HepG2 (cell line): ENCODE results near the gene RABIF. TPM values are rescaled to one million over a fixed set of nuclear protein-coding genes. Genes with fewer than 3 reads are reported as not detected.
A peak's percentile ranks its signal among the peaks of the same experiment; 100 is the strongest.

Experiments
- ATF7 ChIP-seq, 2 experiments: fragments of 450-650 bp in 1 of 2; sonication (generic) in 1 of 2; formaldehyde crosslinking in 1 of 2; IDR thresholded peaks; 2 replicates each; pipeline versions ENCODE4 v1.4.0 to v1.6.1; 2016 to 2020; ENCODE audit warnings: antibody characterized with exemption in 1 of 2, mild to moderate bottlenecking in 1 of 2, missing genetic modification reagents in 1 of 2
- CCAR2 ChIP-seq: fragments of 200-400 bp; formaldehyde crosslinking; optimal IDR thresholded peaks from 2 replicates; pipeline ENCODE3; 2018; ENCODE audit warnings: low read depth, mild to moderate bottlenecking, low read length, moderate library complexity
- CEBPB ChIP-seq: IDR thresholded peaks from 2 replicates; pipeline ENCODE4 v1.6.1; 2011; ENCODE audit warnings: low read depth, low read length, improper control_type of control experiment, borderline replicate concordance
- DNMT1 ChIP-seq: sonication (generic); formaldehyde crosslinking; IDR thresholded peaks from 2 replicates; pipeline ENCODE4 v1.5.1; 2020; ENCODE audit warnings: mild to moderate bottlenecking, missing genetic modification reagents
- DR1 ChIP-seq: sonication (generic); formaldehyde crosslinking; IDR thresholded peaks from 2 replicates; pipeline ENCODE4 v1.8.0; 2021; ENCODE audit warnings: mild to moderate bottlenecking, missing genetic modification reagents, inconsistent platforms
- EEA1 ChIP-seq: sonication (generic); formaldehyde crosslinking; IDR thresholded peaks from 2 replicates; pipeline ENCODE4 v1.5.1; 2020; ENCODE audit warnings: mild to moderate bottlenecking, missing genetic modification reagents, borderline replicate concordance
- FOXP1 ChIP-seq, 2 experiments: fragments of 450-650 bp in 1 of 2; IDR thresholded peaks; 2 replicates each; pipeline ENCODE4 v1.6.1; 2017 to 2018; ENCODE audit warnings: antibody characterized with exemption in 1 of 2
- HDAC1 ChIP-seq: sonication (generic); formaldehyde crosslinking; IDR thresholded peaks from 2 replicates; pipeline ENCODE4 v1.5.1; 2020; ENCODE audit warnings: mild to moderate bottlenecking, missing genetic modification reagents
- KMT2B ChIP-seq: IDR thresholded peaks from 2 replicates; pipeline ENCODE4 v1.6.1; 2016; ENCODE audit warnings: missing genetic modification reagents, missing compliant biosample characterization
- NFIC ChIP-seq: IDR thresholded peaks from 2 replicates; pipeline ENCODE4 v1.6.1; 2012; ENCODE audit warnings: mild to moderate bottlenecking, low read length, inconsistent platforms
- NR2C2 ChIP-seq: sonication (generic); formaldehyde crosslinking; IDR thresholded peaks from 2 replicates; pipeline ENCODE4 v1.4.0; 2020; ENCODE audit warnings: missing genetic modification reagents, mild to moderate bottlenecking, moderate library complexity, borderline replicate concordance
- PHB2 ChIP-seq: fragments of 450-650 bp; IDR thresholded peaks from 2 replicates; pipeline ENCODE4 v1.6.1; 2018; ENCODE audit not compliant: partially characterized antibody
- RARG ChIP-seq: sonication (generic); formaldehyde crosslinking; IDR thresholded peaks from 2 replicates; pipeline ENCODE4 v1.4.0; 2020; ENCODE audit warnings: low read depth, mild to moderate bottlenecking, missing genetic modification reagents
- SNAPC2 ChIP-seq: sonication (generic); formaldehyde crosslinking; IDR thresholded peaks from 2 replicates; pipeline ENCODE4 v1.8.1; 2022; ENCODE audit warnings: mild to moderate bottlenecking, missing genetic modification reagents
- TCF7L2 ChIP-seq: IDR thresholded peaks from 2 replicates; pipeline ENCODE4 v1.6.1; 2011; ENCODE audit warnings: mild to moderate bottlenecking, low read depth, low read length, moderate library complexity
- THYN1 ChIP-seq: sonication (generic); formaldehyde crosslinking; IDR thresholded peaks from 2 replicates; pipeline ENCODE4 v1.8.1; 2023; ENCODE audit warnings: low read depth, mild to moderate bottlenecking, moderate library complexity, missing genetic modification reagents, borderline replicate concordance
- U2AF1 ChIP-seq: fragments of 200-400 bp; formaldehyde crosslinking; optimal IDR thresholded peaks from 2 replicates; pipeline ENCODE3; 2017; ENCODE audit warnings: mild to moderate bottlenecking, low read depth, low read length
- ZNF414 ChIP-seq: sonication (generic); formaldehyde crosslinking; IDR thresholded peaks from 2 replicates; pipeline ENCODE4 v1.5.0; 2020; ENCODE audit warnings: missing genetic modification reagents
- ZNF432 ChIP-seq: sonication (generic); formaldehyde crosslinking; IDR thresholded peaks from 2 replicates; pipeline ENCODE4 v1.5.0; 2020; ENCODE audit warnings: missing genetic modification reagents, mild to moderate bottlenecking, borderline replicate concordance
- ZNF484 ChIP-seq: sonication (generic); formaldehyde crosslinking; IDR thresholded peaks from 2 replicates; pipeline ENCODE4 v1.5.1; 2020; ENCODE audit warnings: mild to moderate bottlenecking, low read depth, missing genetic modification reagents, borderline replicate concordance
- ZNF501 ChIP-seq: sonication (generic); formaldehyde crosslinking; IDR thresholded peaks from 2 replicates; pipeline ENCODE4 v1.5.1; 2020; ENCODE audit warnings: mild to moderate bottlenecking, moderate library complexity, missing genetic modification reagents
- ZNF543 ChIP-seq: sonication (generic); formaldehyde crosslinking; IDR thresholded peaks from 2 replicates; pipeline ENCODE4 v1.4.0; 2020; ENCODE audit warnings: mild to moderate bottlenecking, missing genetic modification reagents
- ZNF747 ChIP-seq: sonication (generic); formaldehyde crosslinking; IDR thresholded peaks from 2 replicates; pipeline ENCODE4 v1.8.1; 2023; ENCODE audit warnings: missing genetic modification reagents, mild to moderate bottlenecking, borderline replicate concordance
- polyA plus RNA-seq, 8 experiments: library from polyadenylated mRNA; depleted of rRNA in 3 of 8; stranded (reverse) in 7 of 8; unstranded in 1 of 8; fragments of >200 nt; fragmentation: Illumina TruSeq in 4 of 8; extraction: Trizol in 4 of 8; gene quantifications; 2 replicates each; pipeline versions ENCODE4 v1.2.1 to v1.2.3, GENCODE V29; 2011 to 2016; ENCODE audit warnings: low read depth in 4 of 8, missing spikeins in 1 of 8, mixed read lengths in 1 of 8; ENCODE audit not compliant: insufficient read depth in 1 of 8
- total RNA-seq, 5 experiments: library from RNA; depleted of rRNA; stranded (reverse); fragments of >200 nt; fragmentation: Illumina TruSeq; extraction: Trizol; gene quantifications; 2 replicates each; pipeline ENCODE4 v1.2.3, GENCODE V29; 2016; ENCODE audit warnings: low read depth in 1 of 5
- TF ChIP-seq, protein P1 (sequence below): sonication (generic); formaldehyde crosslinking; IDR thresholded peaks from 2 replicates; pipeline ENCODE4 v1.5.1; 2020; ENCODE audit warnings: mild to moderate bottlenecking, moderate library complexity, missing genetic modification reagents
- TF ChIP-seq, protein P2 (sequence below): sonication (generic); formaldehyde crosslinking; IDR thresholded peaks from 2 replicates; pipeline ENCODE4 v1.8.0; 2022; ENCODE audit warnings: missing genetic modification reagents, mild to moderate bottlenecking, borderline replicate concordance

RABIF gene
- total and polyA plus RNA-seq, 2 of the 13 experiments (the other 11 are each of a cell fraction or from before 2014, with no cell fraction given) = 7.6 to 8.3 TPM

DNA sequence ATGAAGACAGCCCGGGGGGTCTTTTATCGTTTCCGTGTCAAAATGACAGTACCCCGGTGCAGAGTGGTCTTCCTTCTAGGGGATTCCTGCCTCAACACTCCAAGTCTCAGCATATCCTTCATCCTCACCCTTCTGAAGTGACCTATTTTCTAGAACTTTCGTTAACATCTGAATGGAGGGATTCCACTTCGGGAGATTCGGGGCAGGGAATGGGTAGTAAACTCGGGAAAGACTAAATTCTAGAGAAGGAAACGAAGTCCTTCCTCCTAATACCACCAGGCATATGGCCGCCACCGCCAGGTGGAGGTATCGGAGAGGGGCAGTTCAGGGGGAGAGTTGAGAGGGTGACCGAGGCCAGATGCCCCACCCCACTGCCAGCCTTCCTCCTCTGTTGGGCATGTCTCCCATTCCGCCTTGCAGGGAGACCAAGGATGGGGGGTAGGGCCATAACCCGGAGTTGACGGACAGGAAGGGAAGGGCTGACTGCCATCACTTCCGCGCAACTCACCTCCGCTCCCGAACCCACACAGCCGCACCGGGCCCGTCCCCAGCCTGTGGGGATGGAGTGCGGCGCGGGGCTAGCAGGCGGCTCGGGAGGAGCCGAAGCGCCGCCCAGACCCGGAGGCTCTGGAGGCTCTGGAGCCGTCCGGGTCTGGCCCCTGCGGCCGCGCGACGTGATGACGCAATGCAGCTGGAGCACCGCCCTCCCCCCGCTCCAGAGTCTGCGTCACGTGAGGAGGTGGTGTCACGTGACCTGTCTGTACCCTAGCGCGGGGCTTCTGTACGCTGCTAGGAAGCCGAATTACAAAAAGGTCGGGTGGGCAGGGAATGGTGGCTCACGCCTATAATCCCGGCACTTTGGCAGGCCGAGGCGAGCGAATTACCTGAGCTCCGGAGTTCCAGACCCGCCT lies 37.9 kb upstream of the RABIF start, which contains the start of gene KLHL12 (continued):
- TF ChIP-seq, protein P1, sequence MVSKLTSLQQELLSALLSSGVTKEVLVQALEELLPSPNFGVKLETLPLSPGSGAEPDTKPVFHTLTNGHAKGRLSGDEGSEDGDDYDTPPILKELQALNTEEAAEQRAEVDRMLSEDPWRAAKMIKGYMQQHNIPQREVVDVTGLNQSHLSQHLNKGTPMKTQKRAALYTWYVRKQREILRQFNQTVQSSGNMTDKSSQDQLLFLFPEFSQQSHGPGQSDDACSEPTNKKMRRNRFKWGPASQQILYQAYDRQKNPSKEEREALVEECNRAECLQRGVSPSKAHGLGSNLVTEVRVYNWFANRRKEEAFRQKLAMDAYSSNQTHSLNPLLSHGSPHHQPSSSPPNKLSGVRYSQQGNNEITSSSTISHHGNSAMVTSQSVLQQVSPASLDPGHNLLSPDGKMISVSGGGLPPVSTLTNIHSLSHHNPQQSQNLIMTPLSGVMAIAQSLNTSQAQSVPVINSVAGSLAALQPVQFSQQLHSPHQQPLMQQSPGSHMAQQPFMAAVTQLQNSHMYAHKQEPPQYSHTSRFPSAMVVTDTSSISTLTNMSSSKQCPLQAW (CRISPR knock-in tag) = 0 out of 2 replicates have a peak, but pooled peaks have one; percentile 55
- TF ChIP-seq ZNF414 (CRISPR knock-in tag) = 0 out of 2 replicates have a peak, but pooled peaks have one; percentile 51
- peak; percentile 88 for TF ChIP-seq ZNF747
- TF ChIP-seq KMT2B (CRISPR knock-in tag) = peak; percentile 95
- TF ChIP-seq, protein P2, sequence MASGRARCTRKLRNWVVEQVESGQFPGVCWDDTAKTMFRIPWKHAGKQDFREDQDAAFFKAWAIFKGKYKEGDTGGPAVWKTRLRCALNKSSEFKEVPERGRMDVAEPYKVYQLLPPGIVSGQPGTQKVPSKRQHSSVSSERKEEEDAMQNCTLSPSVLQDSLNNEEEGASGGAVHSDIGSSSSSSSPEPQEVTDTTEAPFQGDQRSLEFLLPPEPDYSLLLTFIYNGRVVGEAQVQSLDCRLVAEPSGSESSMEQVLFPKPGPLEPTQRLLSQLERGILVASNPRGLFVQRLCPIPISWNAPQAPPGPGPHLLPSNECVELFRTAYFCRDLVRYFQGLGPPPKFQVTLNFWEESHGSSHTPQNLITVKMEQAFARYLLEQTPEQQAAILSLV = peak; percentile 86
- TF ChIP-seq SNAPC2 (CRISPR knock-in tag) = no peak
- TF ChIP-seq ZNF501 = peak; percentile 79
- peak; percentile 79 for TF ChIP-seq ZNF543 (CRISPR knock-in tag)
- peak; percentile 98 for TF ChIP-seq HDAC1 (CRISPR knock-in tag)
- no peak for TF ChIP-seq FOXP1 (IDR thresholded peaks at IDR 0.05)
- 0 out of 2 replicates have a peak, but pooled peaks have one; percentile 29 for TF ChIP-seq FOXP1 (CRISPR knock-in tag; IDR thresholded peaks at IDR 0.05)
- TF ChIP-seq ZNF484 (CRISPR knock-in tag) = no peak
- no peak for TF ChIP-seq RARG
- peak; percentile 76 for TF ChIP-seq NR2C2 (CRISPR knock-in tag)
- TF ChIP-seq CCAR2 = no peak
- no peak for TF ChIP-seq PHB2
- TF ChIP-seq THYN1 = 0 out of 2 replicates have a peak, but pooled peaks have one; percentile 65
- TF ChIP-seq NFIC = peak; percentile 33; the same call in 1 of the 2 replicates
- TF ChIP-seq DR1 (CRISPR knock-in tag) = peak; percentile 75
- TF ChIP-seq TCF7L2 = no peak
- no peak; the same call in 1 of the 2 replicates for TF ChIP-seq ZNF432 (CRISPR knock-in tag)
- peak; percentile 95 for TF ChIP-seq ATF7 (IDR thresholded peaks at IDR 0.05)
- TF ChIP-seq ATF7 (CRISPR knock-in tag; IDR thresholded peaks at IDR 0.05) = peak; percentile 96
- TF ChIP-seq CEBPB = peak; percentile 99
- no peak for TF ChIP-seq U2AF1
- peak; percentile 75; the same call in 1 of the 2 replicates for TF ChIP-seq DNMT1 (CRISPR knock-in tag)
- peak; percentile 91; the same call in 1 of the 2 replicates for TF ChIP-seq EEA1 (CRISPR knock-in tag)
